B cell (primary cell): ENCODE measurements around the gene WDR33. TPM values are rescaled to one million over a fixed set of nuclear protein-coding genes. Genes with fewer than 3 reads are reported as not detected.
A peak's percentile ranks its signal among the peaks of the same experiment; 100 is the strongest.

ENCODE experiments used
- ATAC-seq: fragments of 200-7000 bp; cut with Tn5 transposase; one replicate; pipeline ENCODE4 v1.10.0; 2021; ENCODE audit warnings: low read depth, mild to moderate bottlenecking, moderate number of reproducible peaks, moderate library complexity
- CTCF ChIA-PET: fragments of 350-600 bp; sonication (Branson Sonifier 250); formaldehyde crosslinking; loops from one replicate; lab custom pipeline; 2021; ENCODE audit warnings: antibody characterized with exemption, inconsistent platforms; lab: Charles Lee
- POLR2A ChIA-PET: fragments of 350-600 bp; sonication (Branson Sonifier 250); formaldehyde crosslinking; loops from one replicate; lab custom pipeline; 2021; ENCODE audit warnings: antibody characterized with exemption; lab: Charles Lee
- DNase-seq: peaks from one replicate; pipeline ENCODE4 v3.0.0; 2013
- H2AFZ ChIP-seq: 2 replicates; pipeline ENCODE4 v1.6.1; 2012; ENCODE audit warnings: mild to moderate bottlenecking, low read depth, low read length; ENCODE audit not compliant: insufficient read depth, poor library complexity, severe bottlenecking
- H3K27ac ChIP-seq, 2 donors: 1 replicate in 1 of 2; 2 replicates in 1 of 2; pipeline ENCODE4 v1.5.1; 2012 to 2013; ENCODE audit warnings: low read length in 2 of 2, mild to moderate bottlenecking in 2 of 2, moderate library complexity in 1 of 2
- H3K27me3 ChIP-seq, 4 experiments: fragments of 200-600 bp in 1 of 4; sonication (generic) in 1 of 4; replicated peaks in 1 of 4; 1 replicate in 2 of 4; 2 replicates in 2 of 4; pipeline versions ENCODE4 v1.6.1 to v1.7.0; 2013 to 2016; ENCODE audit warnings: low read length in 3 of 4, mild to moderate bottlenecking in 2 of 4, mixed read lengths in 1 of 4, moderate library complexity in 1 of 4; ENCODE audit not compliant: insufficient read depth in 4 of 4, control insufficient read depth in 3 of 4; ENCODE audit errors: control extremely low read depth in 1 of 4
- H3K36me3 ChIP-seq, 2 experiments: replicated peaks in 1 of 2; 1 replicate in 1 of 2; 2 replicates in 1 of 2; pipeline versions ENCODE4 v1.6.1 to v1.7.1; 2013; ENCODE audit warnings: low read length in 1 of 2; ENCODE audit not compliant: insufficient read depth in 2 of 2, control insufficient read depth in 1 of 2; ENCODE audit errors: control extremely low read depth in 1 of 2, extremely low read depth in 1 of 2
- H3K4me1 ChIP-seq, 2 donors: fragments of 200-600 bp in 1 of 2; sonication (generic) in 1 of 2; 1 replicate in 1 of 2; 2 replicates in 1 of 2; pipeline versions ENCODE4 v1.5.1 to v1.6.1; 2013 to 2017; ENCODE audit warnings: low read length in 2 of 2; ENCODE audit not compliant: control insufficient read depth in 2 of 2, insufficient read depth in 2 of 2
- H3K4me2 ChIP-seq: replicated peaks from 2 replicates; pipeline ENCODE3; 2012; ENCODE audit warnings: mild to moderate bottlenecking, low read depth, low read length; ENCODE audit not compliant: poor library complexity, severe bottlenecking
- H3K4me3 ChIP-seq, 5 experiments: fragments of 200-600 bp in 1 of 5; sonication (generic) in 1 of 5; 1 replicate in 3 of 5; 2 replicates in 2 of 5; pipeline versions ENCODE4 v1.5.1 to v1.7.0; 2011 to 2016; ENCODE audit warnings: low read length in 4 of 5, mild to moderate bottlenecking in 4 of 5, low read depth in 2 of 5, control low read depth in 1 of 5, moderate library complexity in 1 of 5; ENCODE audit not compliant: insufficient read depth in 1 of 5; ENCODE audit errors: control extremely low read depth in 1 of 5, extremely low read depth in 1 of 5
- H3K79me2 ChIP-seq: fragments of 200-600 bp; sonication (generic); one replicate; pipeline ENCODE4 v1.6.0; 2016; ENCODE audit warnings: low read length; ENCODE audit not compliant: control insufficient read depth, insufficient read depth
- H3K9ac ChIP-seq: fragments of 200-600 bp; sonication (generic); 2 replicates; pipeline ENCODE4 v1.6.1; 2017; ENCODE audit warnings: mild to moderate bottlenecking, low read length, moderate library complexity
- H3K9me3 ChIP-seq, 3 donors: one replicate each; pipeline versions ENCODE4 v1.6.1 to v1.7.1; 2013; ENCODE audit warnings: low read length in 2 of 3; ENCODE audit not compliant: control insufficient read depth in 2 of 3, insufficient read depth in 1 of 3; ENCODE audit errors: control extremely low read depth in 1 of 3
- H4K20me1 ChIP-seq: 2 replicates; pipeline ENCODE4 v1.6.0; 2012; ENCODE audit warnings: mild to moderate bottlenecking, low read length; ENCODE audit not compliant: insufficient read depth, control insufficient read depth, poor library complexity, severe bottlenecking
- H3K27ac Mint-ChIP-seq: one replicate; pipeline ENCODE4 v1.8.0; 2021; ENCODE audit warnings: mixed read lengths
- H3K27me3 Mint-ChIP-seq: one replicate; pipeline ENCODE4 v1.8.0; 2021; ENCODE audit warnings: mixed read lengths
- H3K4me1 Mint-ChIP-seq: one replicate; pipeline ENCODE4 v1.8.0; 2021; ENCODE audit warnings: mixed read lengths
- H3K4me3 Mint-ChIP-seq: one replicate; pipeline ENCODE4 v1.8.0; 2021; ENCODE audit warnings: mixed read lengths
- H3K9me3 Mint-ChIP-seq: one replicate; pipeline ENCODE4 v1.8.0; 2022; ENCODE audit warnings: mixed read lengths; ENCODE audit not compliant: insufficient read depth
- CTCF ChIP-seq: fragments of 200-600 bp; IDR thresholded peaks from one replicate; pipeline ENCODE4 v1.8.0; 2022; ENCODE audit warnings: antibody characterized with exemption, mild to moderate bottlenecking
- EZH2 ChIP-seq: IDR thresholded peaks from 2 replicates; pipeline ENCODE4 v1.6.1; 2012; ENCODE audit warnings: borderline replicate concordance, low read depth, mild to moderate bottlenecking, moderate library complexity, low read length; ENCODE audit not compliant: insufficient read depth, poor library complexity, severe bottlenecking
- WGBS: methylation state at CpG from one replicate; pipeline ENCODE4 v1.1.5; 2013; ENCODE audit warnings: missing lambda C conversion rate; ENCODE audit not compliant: insufficient coverage; 5-methylcytosine and 5-hydroxymethylcytosine counted together
- intact Hi-C: fragments of 100-400 bp; cut with micrococcal nuclease; formaldehyde crosslinking; loops from one replicate; pipeline ENCODE4 v1.10.0; 2022
- polyA plus RNA-seq: library from polyadenylated mRNA; depleted of rRNA; stranded (reverse); fragments of >200 nt; gene quantifications from 2 replicates; pipeline ENCODE4 v1.2.3, GENCODE V29; 2012
- total RNA-seq, 2 donors: library from RNA; stranded (reverse); fragments of 120-200 nt in 1 of 2; gene quantifications; 1 replicate in 1 of 2; 2 replicates in 1 of 2; pipeline versions ENCODE4 v1.2.3 to v1.2.4, GENCODE V29; 2013 to 2022

WDR33 gene
- total and polyA plus RNA-seq, 2 donors (not counting 1 experiment from before 2014, with no cell fraction given) = 17.2 to 101 TPM

- Mint-ChIP-seq H3K4me3 (no peak overlapping the region), H3K9me3 (peaks cover 2% of the 10 kb centered on the region), H3K27me3 (no peaks in the 10 kb centered on the region), H3K27ac (no peak overlapping the region), H3K4me1 (peaks cover 60% of the 10 kb centered on the region)
- H3K27ac ChIP-seq = peak overlapping the region in 1 of 2 donors; percentile 21
- H4K20me1 ChIP-seq = peaks cover 80% of the 10 kb centered on the region
- peaks cover 38 to 40% of the 10 kb centered on the region in 2 donors for H3K4me1 ChIP-seq
- no peak overlapping the region for H2AFZ ChIP-seq
- peaks cover 100% of the 10 kb centered on the region for H3K79me2 ChIP-seq
- peaks cover 0 to 12% of the 10 kb centered on the region in 2 experiments for H3K36me3 ChIP-seq
- no peak overlapping the region for H3K9ac ChIP-seq
- no peaks in the 10 kb centered on the region for H3K9me3 ChIP-seq
- no peak overlapping the region for H3K4me3 ChIP-seq
- CTCF ChIA-PET = interaction anchor here (1.1 to 1.5 kb wide), 2 partner anchors 54 to 156 kb away, joined by 3 to 4 read pairs; no protein-coding TSS in a partner anchor
- H3K4me2 ChIP-seq = no peak overlapping the region
- TF ChIP-seq EZH2 = no peak
- no peak for TF ChIP-seq CTCF
- ATAC-seq (no peak), DNase-seq (no peak)
- POLR2A ChIA-PET = interaction anchor here (0.6 kb wide), 1 partner anchor 26 kb away, joined by 6 read pairs; no protein-coding TSS in a partner anchor
- intact Hi-C loops = no loop called here
- no peaks in the 10 kb centered on the region for H3K27me3 ChIP-seq
- WGBS = 90% methylated on average over 4 of the region's 6 CpGs
These were observed 5.5 kb downstream of the WDR33 start for GRCh38 chr2:127805491-127805890.

GRCh38 chr2:127799926-127800325 is 11.0 kb downstream of the WDR33 start:
- TF ChIP-seq CTCF (no peak), EZH2 (no peak)
- WGBS = no CpG with 5 or more reads among the region's 3 CpGs
- H3K4me1 Mint-ChIP-seq = peaks cover 70% of the 10 kb centered on the region
- intact Hi-C loops = no loop called here
- no peaks in the 10 kb centered on the region for H3K9me3 ChIP-seq
- H3K9ac ChIP-seq = no peak overlapping the region
- H3K79me2 ChIP-seq = peaks cover 100% of the 10 kb centered on the region
- H3K27me3 ChIP-seq = no peaks in the 10 kb centered on the region
- H3K4me1 ChIP-seq = peaks cover 35 to 45% of the 10 kb centered on the region in 2 donors
- H3K27ac ChIP-seq = no peak overlapping the region
- H3K4me3 Mint-ChIP-seq = peak overlapping the region; percentile 50
- no peak overlapping the region for H2AFZ ChIP-seq
- H4K20me1 ChIP-seq = peaks cover 97% of the 10 kb centered on the region
- ATAC-seq (no peak), DNase-seq (no peak)
- H3K36me3 ChIP-seq = peaks cover 0 to 7% of the 10 kb centered on the region in 2 experiments
- no peaks in the 10 kb centered on the region for H3K9me3 Mint-ChIP-seq
- ChIA-PET CTCF (interaction anchor here (0.9 to 1.3 kb wide), 2 partner anchors 57 to 209 kb away, joined by 3 read pairs; no protein-coding TSS in a partner anchor), POLR2A (no interaction called here)
- no peak overlapping the region for H3K27ac Mint-ChIP-seq
- peak overlapping the region; percentile 51 for H3K4me2 ChIP-seq
- H3K4me3 ChIP-seq = no peak overlapping the region
- H3K27me3 Mint-ChIP-seq = no peaks in the 10 kb centered on the region
